Natural killer cell treated with Interleukin-12 subunit alpha and Interleukin-12 subunit beta and Interleukin-15 and Interleukin-18, amount 100 ng/mL, for 72 hours (primary cell): ENCODE measurements around the gene MAP2K3. TPM values are rescaled to one million over a fixed set of nuclear protein-coding genes. Genes with fewer than 3 reads are reported as not detected.
"Not testable (repeated sequence)": the region's sequence is repeated elsewhere in the genome, so short reads cannot be mapped to it uniquely, and the experiment has no call there.

Source experiments
- ATAC-seq, 2 donors: fragments of 150-1000 bp; cut with Tn5 transposase in 1 of 2; sonication (Bioruptor Pico), chemical (Tn5 transposase) in 1 of 2; 2 replicates each; pipeline ENCODE4 v1.10.0; 2021
- DNase-seq: peaks from one replicate; pipeline ENCODE4 v3.0.0; 2022; ENCODE audit warnings: low spot score
- H3K27ac Mint-ChIP-seq, 2 donors: 1 replicate in 1 of 2; 2 replicates in 1 of 2; pipeline ENCODE4 v1.8.0; 2022; ENCODE audit warnings: mixed read lengths in 2 of 2, mild to moderate bottlenecking in 1 of 2, moderate library complexity in 1 of 2
- H3K27me3 Mint-ChIP-seq, 2 donors: 1 replicate in 1 of 2; 2 replicates in 1 of 2; pipeline ENCODE4 v1.8.0; 2022; ENCODE audit warnings: mixed read lengths in 2 of 2
- H3K36me3 Mint-ChIP-seq: one replicate; pipeline ENCODE4 v1.8.0; 2022; ENCODE audit warnings: mixed read lengths
- H3K4me1 Mint-ChIP-seq, 2 donors: 1 replicate in 1 of 2; 2 replicates in 1 of 2; pipeline ENCODE4 v1.8.0; 2022; ENCODE audit warnings: low read depth in 2 of 2, mixed read lengths in 2 of 2, mild to moderate bottlenecking in 1 of 2
- H3K4me3 Mint-ChIP-seq: one replicate; pipeline ENCODE4 v1.8.0; 2022; ENCODE audit warnings: mixed read lengths
- H3K9me3 Mint-ChIP-seq: 2 replicates; pipeline ENCODE4 v1.8.0; 2022; ENCODE audit warnings: mixed read lengths
- total RNA-seq, 2 donors: library from RNA; stranded (reverse); gene quantifications; one replicate each; pipeline ENCODE4 v1.2.3, GENCODE V29; 2022

MAP2K3 gene
- total RNA-seq, 2 donors from 2014 or later: 92.9 to 98.3 TPM

DNA sequence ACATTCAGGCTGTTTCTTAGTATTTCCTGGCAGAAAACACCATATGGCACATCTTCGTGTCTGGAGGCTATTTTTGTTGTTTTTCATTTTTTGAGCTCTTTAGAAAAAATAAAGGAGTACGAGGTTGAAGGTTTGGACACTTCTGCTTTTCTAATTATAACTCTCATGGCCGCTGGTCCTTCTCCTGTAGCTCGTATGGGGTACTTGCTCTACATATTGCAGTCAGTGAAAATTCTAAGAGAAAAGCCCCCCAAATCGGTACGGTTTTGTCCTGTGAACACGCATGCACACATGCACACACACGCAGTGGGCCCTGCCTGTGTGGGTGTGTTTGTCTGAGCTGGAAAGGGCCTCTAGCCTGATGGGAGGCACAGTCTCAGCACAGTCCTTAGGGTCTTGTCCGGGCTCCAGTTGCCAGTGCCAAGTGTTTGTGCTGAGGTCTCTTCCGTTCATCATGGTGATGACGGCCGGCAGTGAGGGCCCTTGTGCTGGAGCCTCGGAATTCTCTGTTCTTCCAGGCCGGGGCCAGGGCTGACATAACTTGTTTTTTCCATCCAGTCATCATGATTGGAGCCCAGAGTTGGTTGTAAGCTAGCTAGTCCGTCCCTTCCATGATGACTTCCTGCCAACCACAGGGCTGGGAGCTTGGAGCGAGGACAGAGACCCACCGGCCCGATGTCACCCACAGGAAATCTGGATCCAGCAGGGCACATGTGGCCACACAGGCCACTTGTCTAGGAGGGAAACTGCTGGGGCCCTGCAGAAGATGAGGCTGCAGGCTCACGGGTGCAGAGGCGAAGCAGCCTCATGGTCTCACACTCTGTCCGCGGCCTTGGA is 26.5 kb downstream of the MAP2K3 start:
- H3K4me3 Mint-ChIP-seq, H3K4me1 Mint-ChIP-seq, H3K27ac Mint-ChIP-seq, H3K36me3 Mint-ChIP-seq, ATAC-seq, H3K27me3 Mint-ChIP-seq, H3K9me3 Mint-ChIP-seq, DNase-seq: not testable (repeated sequence)

DNA sequence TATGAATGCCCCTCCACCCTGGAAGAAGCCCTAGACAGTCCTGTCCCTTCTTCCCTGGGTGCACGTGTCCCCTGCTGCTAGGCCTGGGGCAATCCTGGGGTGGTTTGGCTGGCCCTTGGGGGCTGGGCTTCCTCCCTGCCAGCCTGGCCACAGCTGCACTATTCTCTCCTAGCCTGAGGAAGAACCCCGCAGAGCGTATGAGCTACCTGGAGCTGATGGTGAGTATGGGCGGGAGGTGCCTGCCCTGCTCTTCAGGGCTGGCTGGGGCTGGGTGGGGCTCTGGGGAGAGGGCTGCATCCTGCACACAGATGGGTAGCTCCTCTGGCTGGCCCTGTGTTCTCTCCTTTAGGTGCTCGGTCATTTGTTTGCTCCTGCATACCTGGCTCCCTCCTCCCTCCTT is 28.8 kb downstream of the MAP2K3 start:
- Mint-ChIP-seq H3K4me1 (no peaks in the 10 kb centered on the region), H3K27ac (no peak overlapping the region), H3K36me3 (peaks cover 5% of the 10 kb centered on the region), H3K27me3 (no peaks in the 10 kb centered on the region), H3K4me3 (no peak overlapping the region), H3K9me3 (no peaks in the 10 kb centered on the region)
- DNase-seq (no peak), ATAC-seq (no peak)

DNA sequence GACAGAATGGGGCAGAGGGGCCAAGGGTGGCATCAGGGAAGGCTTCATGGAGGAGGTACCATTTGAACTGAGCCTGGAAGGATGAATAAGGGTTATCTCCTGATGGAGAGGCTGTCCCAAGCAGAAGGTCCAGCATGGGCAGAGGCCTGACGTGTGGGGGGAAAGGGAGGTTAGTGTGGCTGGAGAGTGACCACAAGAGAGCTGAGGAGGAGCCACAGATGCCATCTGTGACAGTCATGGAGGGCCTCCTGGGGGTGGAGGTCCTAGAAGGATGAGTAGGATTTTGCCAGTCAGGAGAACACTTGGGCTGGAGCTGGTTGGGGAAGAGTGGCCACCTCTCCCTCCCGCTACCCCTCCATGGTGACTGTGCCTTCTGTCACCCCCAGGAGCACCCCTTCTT is 29.2 kb downstream of the MAP2K3 start:
- not testable (repeated sequence) for DNase-seq, H3K4me3 Mint-ChIP-seq, H3K36me3 Mint-ChIP-seq, H3K27me3 Mint-ChIP-seq, H3K4me1 Mint-ChIP-seq, H3K27ac Mint-ChIP-seq, H3K9me3 Mint-ChIP-seq, ATAC-seq

DNA sequence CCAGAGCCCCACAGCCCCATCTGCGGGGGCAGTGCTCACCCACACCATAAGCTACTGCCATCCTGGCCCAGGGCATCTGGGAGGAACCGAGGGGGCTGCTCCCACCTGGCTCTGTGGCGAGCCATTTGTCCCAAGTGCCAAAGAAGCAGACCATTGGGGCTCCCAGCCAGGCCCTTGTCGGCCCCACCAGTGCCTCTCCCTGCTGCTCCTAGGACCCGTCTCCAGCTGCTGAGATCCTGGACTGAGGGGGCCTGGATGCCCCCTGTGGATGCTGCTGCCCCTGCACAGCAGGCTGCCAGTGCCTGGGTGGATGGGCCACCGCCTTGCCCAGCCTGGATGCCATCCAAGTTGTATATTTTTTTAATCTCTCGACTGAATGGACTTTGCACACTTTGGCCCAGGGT is 29.8 kb downstream of the MAP2K3 start:
- not testable (repeated sequence) for H3K9me3 Mint-ChIP-seq, H3K4me3 Mint-ChIP-seq, DNase-seq, H3K4me1 Mint-ChIP-seq, H3K27me3 Mint-ChIP-seq, H3K36me3 Mint-ChIP-seq, ATAC-seq, H3K27ac Mint-ChIP-seq

DNA sequence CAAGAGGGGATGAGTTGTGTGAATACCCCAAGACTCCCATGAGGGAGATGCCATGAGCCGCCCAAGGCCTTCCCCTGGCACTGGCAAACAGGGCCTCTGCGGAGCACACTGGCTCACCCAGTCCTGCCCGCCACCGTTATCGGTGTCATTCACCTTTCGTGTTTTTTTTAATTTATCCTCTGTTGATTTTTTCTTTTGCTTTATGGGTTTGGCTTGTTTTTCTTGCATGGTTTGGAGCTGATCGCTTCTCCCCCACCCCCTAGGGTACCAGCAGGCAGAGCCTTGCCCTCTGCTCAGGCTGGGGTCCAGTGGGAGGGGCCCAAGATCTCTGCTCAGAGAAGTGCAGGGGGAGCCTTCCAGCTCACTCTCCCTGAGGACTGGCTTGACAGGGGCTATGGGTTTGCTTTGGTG is 30.2 kb downstream of the MAP2K3 start:
- not testable (repeated sequence) for H3K4me3 Mint-ChIP-seq, H3K27ac Mint-ChIP-seq, H3K9me3 Mint-ChIP-seq, ATAC-seq, H3K36me3 Mint-ChIP-seq, H3K27me3 Mint-ChIP-seq, DNase-seq, H3K4me1 Mint-ChIP-seq

DNA sequence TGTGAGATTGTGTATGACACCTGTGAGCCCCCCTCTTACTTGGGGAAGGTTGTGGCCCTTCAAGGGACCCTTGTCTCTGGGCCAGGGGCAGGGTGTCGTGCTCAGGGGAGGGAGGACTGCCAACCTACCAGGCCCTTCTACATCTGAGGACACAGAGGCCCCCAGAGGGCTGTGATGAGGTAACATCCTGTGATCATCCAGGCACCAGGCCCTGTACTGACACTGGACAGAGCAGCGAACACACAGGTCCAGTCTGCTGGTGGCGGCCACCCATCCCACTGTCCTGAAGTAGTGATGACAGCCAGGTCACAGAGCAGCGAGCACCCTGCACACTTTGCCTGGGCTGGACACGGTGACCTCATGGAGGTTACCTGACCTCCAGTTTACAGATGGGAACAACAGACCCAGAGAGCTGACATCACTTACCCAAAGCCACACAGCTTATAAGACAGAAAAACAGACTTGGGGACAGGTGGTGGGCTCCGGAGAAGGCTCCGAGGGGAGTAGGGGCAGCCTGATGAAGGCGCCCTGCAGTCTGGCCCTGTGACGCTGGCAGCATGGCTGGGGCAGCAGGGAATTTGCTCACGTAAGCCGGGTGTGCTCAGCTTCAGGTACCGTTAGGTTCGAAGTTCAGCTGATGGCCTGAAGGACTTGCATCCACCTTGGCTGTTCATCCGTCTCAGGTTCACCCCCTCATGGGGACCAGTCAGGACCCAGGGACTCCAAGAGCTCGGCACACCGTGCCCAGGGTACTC is 30.9 kb downstream of the MAP2K3 start:
- H3K4me1 Mint-ChIP-seq, DNase-seq, ATAC-seq, H3K27me3 Mint-ChIP-seq, H3K4me3 Mint-ChIP-seq, H3K27ac Mint-ChIP-seq, H3K9me3 Mint-ChIP-seq, H3K36me3 Mint-ChIP-seq: not testable (repeated sequence)

DNA sequence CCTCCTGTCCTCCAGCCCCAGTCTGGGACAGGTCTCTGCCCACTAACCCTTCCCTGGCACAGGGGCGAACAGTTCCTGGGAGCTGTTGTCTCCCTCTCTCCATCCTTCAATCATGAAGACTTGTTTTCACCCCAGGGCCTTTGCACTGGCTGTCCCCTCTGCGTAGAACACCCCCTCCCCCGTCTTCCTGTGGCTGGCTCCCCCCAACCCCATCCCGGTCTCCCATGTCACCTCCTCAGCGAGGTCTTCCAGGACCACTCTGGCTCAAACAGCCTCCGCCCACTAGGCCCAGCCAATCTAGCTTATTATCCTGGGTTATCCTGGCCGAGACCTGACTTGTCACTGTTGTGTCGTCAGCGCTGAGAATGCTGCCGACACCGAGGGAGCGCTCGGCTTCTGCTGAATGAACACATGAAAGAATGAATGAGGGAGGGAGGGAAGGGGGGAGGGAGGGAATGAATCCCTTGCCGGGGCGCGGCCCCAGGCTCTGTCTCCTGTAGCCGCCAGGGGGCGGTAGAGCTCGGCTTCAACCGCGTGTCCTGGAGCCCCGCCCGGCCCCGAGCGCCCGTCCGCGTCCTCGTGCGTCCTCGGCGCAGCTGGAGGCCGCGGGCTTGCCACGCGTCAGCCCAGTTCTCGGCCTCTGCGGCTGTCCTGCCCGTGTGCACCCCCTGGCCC is 31.8 kb downstream of the MAP2K3 start:
- H3K36me3 Mint-ChIP-seq, DNase-seq, H3K27ac Mint-ChIP-seq, H3K4me1 Mint-ChIP-seq, H3K27me3 Mint-ChIP-seq, H3K4me3 Mint-ChIP-seq, H3K9me3 Mint-ChIP-seq: not testable (repeated sequence)
- peak; percentile 82 to 84 for ATAC-seq

DNA sequence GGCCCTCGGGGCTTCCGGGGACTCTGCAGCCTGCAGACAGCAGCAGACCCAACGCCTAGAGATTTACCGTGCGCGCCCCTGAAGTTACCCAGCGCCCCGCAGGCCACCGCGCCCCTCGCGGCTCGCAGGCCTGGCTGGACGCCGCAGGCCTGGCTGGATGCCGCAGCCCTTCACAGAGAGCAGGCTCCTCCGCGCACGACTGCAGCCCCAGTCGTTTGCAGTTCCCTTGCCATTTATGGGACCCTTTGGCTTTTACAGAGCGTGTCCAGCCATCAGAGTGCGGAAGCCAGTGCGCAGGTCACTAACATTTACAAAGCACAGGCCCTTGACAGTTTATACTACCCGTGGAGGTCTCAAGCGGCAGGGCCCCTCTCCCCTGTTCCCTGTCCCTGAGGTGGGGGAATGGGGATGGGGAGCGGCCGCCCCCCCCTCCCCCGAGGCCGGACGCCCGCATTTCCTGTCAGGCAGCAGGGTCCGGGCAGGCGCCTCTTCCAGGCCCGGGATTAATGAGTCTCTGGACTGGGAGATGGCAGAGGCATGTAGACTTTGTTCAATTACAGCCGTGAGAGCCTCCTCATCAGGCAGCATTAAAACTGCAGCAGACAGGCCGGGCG is 32.5 kb downstream of the MAP2K3 start:
- not testable (repeated sequence) for H3K27me3 Mint-ChIP-seq, H3K36me3 Mint-ChIP-seq, H3K4me1 Mint-ChIP-seq, H3K9me3 Mint-ChIP-seq, H3K27ac Mint-ChIP-seq, H3K4me3 Mint-ChIP-seq
- ATAC-seq: peak in 1 of 2 donors; percentile 35
- peak; percentile 37 for DNase-seq

DNA sequence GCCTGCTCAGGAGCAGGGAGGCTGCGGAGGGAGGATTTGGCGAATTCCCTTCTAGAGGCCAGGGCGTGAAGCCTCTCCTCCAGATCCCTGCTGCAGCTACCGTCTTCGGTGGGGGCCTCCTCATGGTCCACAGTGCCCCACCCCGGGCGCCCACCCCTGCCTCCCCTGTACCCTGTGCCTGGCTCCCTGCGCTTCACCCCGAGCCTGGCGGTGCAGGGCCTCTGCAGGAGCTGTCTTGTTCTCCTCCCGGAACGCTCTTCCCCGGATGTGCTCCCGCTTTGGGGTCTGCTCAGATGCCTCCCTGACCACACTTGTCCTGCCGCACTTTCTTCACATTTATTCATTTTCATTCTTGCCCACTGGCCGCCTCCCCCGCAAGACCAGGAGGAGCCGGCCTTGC is 33.3 kb downstream of the MAP2K3 start:
- H3K36me3 Mint-ChIP-seq, H3K27me3 Mint-ChIP-seq, H3K27ac Mint-ChIP-seq, ATAC-seq, H3K9me3 Mint-ChIP-seq, H3K4me1 Mint-ChIP-seq, H3K4me3 Mint-ChIP-seq: not testable (repeated sequence)
- DNase-seq: peak; percentile 52

DNA sequence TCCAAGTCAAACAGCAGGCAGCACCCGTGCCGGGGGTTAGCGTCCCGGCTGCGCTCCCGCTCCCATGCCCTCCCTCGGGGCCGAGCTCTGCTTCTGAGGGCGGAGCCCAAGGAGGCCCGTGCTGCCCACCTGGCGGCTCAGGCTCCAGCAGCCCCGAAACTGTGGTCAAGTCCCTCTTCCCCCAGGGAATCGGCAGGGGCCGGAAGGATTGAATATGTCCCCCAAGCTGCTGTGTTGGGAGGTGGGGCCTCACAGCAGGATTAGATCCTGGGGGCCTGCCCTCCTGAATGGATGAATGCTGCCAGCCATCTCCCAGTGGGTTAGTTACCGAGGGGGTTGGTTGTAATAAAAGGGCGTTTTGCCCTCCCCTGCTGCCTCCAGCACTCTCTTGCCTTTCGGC is 33.9 kb downstream of the MAP2K3 start:
- peak; percentile 42 for DNase-seq
- H3K36me3 Mint-ChIP-seq: no peaks in the 10 kb centered on the region
- peaks cover 0 to 3% of the 10 kb centered on the region in 2 donors for H3K27me3 Mint-ChIP-seq
- H3K4me1 Mint-ChIP-seq: peaks cover 0 to 6% of the 10 kb centered on the region in 2 donors
- no peak overlapping the region for H3K4me3 Mint-ChIP-seq
- no peak for ATAC-seq
- H3K9me3 Mint-ChIP-seq: no peaks in the 10 kb centered on the region
- no peak overlapping the region for H3K27ac Mint-ChIP-seq

DNA sequence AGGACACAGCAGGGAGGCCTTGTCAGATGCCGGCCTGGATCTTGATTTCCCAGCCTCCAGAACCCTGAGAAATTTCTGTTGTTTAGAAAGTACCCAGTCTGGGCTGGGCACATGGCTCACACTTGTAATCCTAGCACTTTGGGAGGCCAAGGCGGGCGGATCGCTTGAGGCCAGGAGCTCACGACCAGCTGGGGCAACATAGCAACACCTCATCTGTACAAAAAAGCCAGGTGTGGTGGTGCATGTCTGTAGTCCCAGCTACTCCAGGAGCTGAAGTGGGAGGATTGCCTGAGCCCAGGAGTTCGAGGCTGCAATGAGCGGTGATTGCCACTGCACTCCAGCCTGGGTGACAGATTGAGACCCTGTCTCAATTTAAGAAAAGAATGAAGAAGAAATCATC is 34.3 kb downstream of the MAP2K3 start:
- H3K4me3 Mint-ChIP-seq, H3K4me1 Mint-ChIP-seq, H3K27ac Mint-ChIP-seq, H3K36me3 Mint-ChIP-seq, ATAC-seq, H3K9me3 Mint-ChIP-seq, H3K27me3 Mint-ChIP-seq, DNase-seq: not testable (repeated sequence)

DNA sequence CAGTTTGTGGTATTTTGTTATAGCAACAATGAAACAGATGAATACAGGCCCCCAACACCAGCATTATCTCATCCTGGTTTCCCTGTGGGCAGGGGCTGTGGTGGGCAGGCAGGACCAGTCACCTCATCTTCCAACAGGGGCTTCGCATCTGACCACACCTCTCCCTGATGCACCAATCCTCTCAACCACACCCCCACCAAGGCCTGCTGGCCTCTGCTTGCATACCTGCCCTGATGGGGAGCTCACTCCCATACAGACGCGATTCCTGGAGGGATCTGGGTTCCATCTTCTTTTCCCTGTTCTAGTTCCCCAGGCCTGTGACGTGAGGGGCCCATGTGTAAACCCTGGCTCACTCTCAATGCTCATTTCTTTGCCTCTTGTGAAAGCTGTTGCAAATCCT is 34.7 kb downstream of the MAP2K3 start:
- DNase-seq: peak; percentile 49
- not testable (repeated sequence) for H3K36me3 Mint-ChIP-seq, H3K27ac Mint-ChIP-seq, H3K27me3 Mint-ChIP-seq, H3K4me1 Mint-ChIP-seq, H3K4me3 Mint-ChIP-seq, ATAC-seq, H3K9me3 Mint-ChIP-seq

DNA sequence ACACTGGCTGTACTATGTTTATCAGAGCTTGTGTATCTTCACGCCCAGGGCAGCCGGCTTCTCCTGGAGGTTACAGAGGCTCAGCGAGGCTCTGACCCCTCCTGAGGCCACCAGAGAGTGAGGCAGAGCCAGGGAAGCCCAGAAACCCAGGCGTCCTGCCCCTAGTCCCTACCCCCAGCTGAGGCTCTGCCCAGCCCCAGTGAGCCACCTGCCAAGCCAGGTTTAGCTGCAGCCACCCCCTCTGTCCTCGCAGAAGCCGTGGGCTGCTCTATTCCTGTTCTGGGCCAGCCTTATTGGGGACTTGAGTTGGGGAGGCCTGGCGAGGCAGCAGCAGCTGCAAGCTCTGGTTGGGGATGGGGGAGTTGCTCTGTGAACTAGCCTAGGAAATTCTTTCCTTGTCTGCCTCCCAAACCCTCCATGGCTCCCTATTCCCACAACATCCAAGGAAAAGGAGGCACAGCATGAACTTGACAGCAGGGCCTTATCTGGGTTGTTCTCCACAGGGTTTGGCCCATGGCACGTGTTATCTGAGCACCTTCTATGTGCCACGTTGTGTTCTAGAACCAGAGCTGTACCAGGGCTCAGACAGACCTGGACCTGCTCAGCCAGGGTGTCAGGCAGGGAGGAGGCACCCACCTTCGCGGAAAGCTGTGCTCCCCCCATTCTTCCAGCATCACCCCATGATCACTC is 35.3 kb downstream of the MAP2K3 start:
- H3K9me3 Mint-ChIP-seq, H3K4me3 Mint-ChIP-seq, ATAC-seq, H3K27ac Mint-ChIP-seq, H3K36me3 Mint-ChIP-seq, H3K27me3 Mint-ChIP-seq, H3K4me1 Mint-ChIP-seq: not testable (repeated sequence)
- DNase-seq: peak; percentile 40
